Omental fat pad (tissue), 4 donors: ENCODE measurements around the gene OSTF1. TPM values are rescaled to one million over a fixed set of nuclear protein-coding genes. Genes with fewer than 3 reads are reported as not detected.

Source experiments
- ATAC-seq: fragments of 150-250 bp; one replicate; pipeline ENCODE4 v1.9.1; 2016; ENCODE audit warnings: mild to moderate bottlenecking, moderate library complexity; ENCODE audit not compliant: low FRiP score
- DNase-seq: peaks from one replicate; pipeline ENCODE4 v3.0.0-alpha.2; 2019; ENCODE audit warnings: low spot score
- CTCF ChIP-seq, 3 donors: fragments of 450-650 bp; IDR thresholded peaks; one replicate each; pipeline ENCODE4 v1.5.1; 2016 to 2017; ENCODE audit warnings: antibody characterized with exemption in 3 of 3, mild to moderate bottlenecking in 3 of 3, moderate library complexity in 2 of 3
- total RNA-seq, 4 donors: library from RNA; depleted of rRNA; stranded (reverse); fragments of >200 nt; gene quantifications; one replicate each; pipeline ENCODE4 v1.1.0, GENCODE V29; 2016

The OSTF1 gene
- total RNA-seq, 4 donors from 2014 or later = 30.7 to 58.6 (median 37.3) TPM

GRCh38 chr9:75117564-75117963 is 29.2 kb downstream of the OSTF1 start:
- no peak for DNase-seq
- no peak for ATAC-seq
- TF ChIP-seq CTCF (IDR thresholded peaks at IDR 0.05) = no peak

GRCh38 chr9:75120686-75121085 is 32.4 kb downstream of the OSTF1 start:
- TF ChIP-seq CTCF (IDR thresholded peaks at IDR 0.05) = no peak
- ATAC-seq (no peak), DNase-seq (no peak)

DNA sequence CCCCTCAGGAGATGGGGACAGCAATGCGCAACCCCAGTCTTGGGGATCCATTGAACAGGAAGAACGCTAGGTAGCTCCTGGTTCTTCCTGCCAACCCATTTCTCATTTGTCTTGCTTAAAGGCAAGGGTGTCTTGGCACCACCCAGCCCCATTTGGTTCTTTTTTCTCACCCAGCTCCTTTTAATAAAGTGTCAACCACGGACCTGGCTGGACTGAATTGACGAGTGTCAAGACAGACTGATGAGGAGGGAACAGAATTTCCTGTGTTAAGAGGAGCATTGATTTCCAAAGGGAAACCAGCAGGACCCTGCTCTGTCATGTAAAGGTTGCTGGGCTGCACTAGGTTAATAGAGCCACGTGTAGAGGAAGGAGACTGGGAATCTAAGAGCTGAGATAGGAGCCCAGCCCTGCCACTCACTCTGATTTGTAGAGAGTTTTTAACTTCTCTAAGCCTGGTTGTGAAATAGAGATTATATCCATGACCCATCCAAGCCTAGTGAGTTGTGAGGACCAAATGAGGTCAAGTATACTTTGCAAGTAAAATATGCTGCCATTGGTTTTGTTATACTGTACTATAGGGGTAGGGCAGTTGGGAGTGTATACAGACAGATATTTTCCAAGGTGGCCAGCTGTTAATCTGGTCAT is 33.7 kb downstream of the OSTF1 start:
- no peak for ATAC-seq
- TF ChIP-seq CTCF (IDR thresholded peaks at IDR 0.05) = no peak
- no peak for DNase-seq

DNA sequence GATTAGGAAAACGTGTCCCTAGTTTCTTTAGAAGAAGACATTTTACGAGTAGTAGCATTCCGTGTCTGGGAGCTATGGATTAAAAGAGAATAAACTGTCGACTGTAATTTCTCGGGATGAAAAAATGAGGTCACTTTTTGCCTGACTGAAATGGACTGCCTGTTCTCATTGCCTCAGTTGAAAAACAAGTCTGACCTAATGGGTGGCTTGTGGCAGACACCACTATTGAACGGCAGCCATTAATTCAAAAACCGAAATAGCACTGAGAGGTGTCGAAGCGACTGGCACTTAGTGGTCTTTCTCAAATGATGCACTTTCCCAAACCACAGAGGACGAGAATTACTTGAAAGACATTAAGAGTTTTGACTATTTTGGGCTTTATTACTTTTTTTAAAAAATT is 35.4 kb downstream of the OSTF1 start:
- no peak for ATAC-seq
- no peak for TF ChIP-seq CTCF (IDR thresholded peaks at IDR 0.05)
- no peak for DNase-seq

GRCh38 chr9:75128535-75128934 is 40.2 kb downstream of the OSTF1 start:
- ATAC-seq (no peak), DNase-seq (no peak)
- TF ChIP-seq CTCF (IDR thresholded peaks at IDR 0.05) = no peak

DNA sequence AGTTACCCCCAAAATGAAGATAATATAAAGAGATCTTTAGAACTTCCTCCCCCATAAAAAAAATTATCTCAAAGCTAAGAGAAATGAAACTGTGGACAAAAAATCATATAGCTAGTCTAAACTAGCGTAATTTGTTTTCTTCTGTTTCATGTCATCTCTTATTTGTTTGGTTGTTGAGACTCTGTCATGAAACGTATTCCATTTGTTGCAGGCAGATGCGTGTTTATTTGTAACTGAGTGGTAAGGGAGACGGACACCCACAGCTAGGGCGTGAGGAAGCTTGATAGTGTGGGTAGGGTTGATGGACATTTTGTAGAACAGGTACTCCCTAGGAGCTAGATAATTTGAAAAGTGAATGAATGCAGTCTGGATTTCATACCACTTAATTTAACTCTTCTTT is 41.9 kb downstream of the OSTF1 start:
- no peak for DNase-seq
- no peak for ATAC-seq
- no peak for TF ChIP-seq CTCF (IDR thresholded peaks at IDR 0.05)

DNA sequence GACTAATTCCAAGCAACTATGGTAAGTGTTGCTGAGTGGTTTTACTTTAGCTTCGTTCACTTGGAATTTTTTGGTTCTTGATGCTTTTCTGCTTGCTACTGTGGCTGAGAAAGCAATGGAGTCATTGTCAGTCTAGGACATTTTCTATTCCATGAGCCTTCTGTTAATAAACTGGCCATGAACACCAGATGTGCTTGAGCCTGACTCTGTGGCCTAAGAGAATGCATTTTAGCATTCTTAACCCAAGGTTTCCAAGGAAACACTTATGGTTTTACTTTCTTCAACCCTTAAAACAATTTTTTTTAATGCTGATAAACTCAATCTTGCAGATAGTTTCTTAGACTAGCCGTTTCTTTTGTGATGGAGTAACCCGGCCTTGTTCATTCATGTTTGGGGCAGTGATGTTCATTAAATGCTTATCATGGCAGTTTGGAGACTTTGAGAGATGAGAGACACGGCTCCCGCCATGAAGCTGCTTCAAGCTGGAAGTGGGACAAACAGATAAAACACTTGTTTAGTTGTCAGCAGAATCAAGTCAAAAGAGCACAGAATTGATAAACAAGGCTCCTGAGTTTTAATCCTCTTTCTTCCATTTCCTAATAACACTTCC is 42.4 kb downstream of the OSTF1 start:
- no peak for TF ChIP-seq CTCF (IDR thresholded peaks at IDR 0.05)
- no peak for ATAC-seq
- no peak for DNase-seq
